ENCODE measurements around the gene YTHDF1. TPM values are rescaled to one million over a fixed set of nuclear protein-coding genes. Genes with fewer than 3 reads are reported as not detected.

The YTHDF1 gene
- total and polyA plus RNA-seq, 2 of the 8 experiments (the other 6 are each of a cell fraction or from before 2014, with no cell fraction given) = 32.8 to 66.0 TPM

DNA sequence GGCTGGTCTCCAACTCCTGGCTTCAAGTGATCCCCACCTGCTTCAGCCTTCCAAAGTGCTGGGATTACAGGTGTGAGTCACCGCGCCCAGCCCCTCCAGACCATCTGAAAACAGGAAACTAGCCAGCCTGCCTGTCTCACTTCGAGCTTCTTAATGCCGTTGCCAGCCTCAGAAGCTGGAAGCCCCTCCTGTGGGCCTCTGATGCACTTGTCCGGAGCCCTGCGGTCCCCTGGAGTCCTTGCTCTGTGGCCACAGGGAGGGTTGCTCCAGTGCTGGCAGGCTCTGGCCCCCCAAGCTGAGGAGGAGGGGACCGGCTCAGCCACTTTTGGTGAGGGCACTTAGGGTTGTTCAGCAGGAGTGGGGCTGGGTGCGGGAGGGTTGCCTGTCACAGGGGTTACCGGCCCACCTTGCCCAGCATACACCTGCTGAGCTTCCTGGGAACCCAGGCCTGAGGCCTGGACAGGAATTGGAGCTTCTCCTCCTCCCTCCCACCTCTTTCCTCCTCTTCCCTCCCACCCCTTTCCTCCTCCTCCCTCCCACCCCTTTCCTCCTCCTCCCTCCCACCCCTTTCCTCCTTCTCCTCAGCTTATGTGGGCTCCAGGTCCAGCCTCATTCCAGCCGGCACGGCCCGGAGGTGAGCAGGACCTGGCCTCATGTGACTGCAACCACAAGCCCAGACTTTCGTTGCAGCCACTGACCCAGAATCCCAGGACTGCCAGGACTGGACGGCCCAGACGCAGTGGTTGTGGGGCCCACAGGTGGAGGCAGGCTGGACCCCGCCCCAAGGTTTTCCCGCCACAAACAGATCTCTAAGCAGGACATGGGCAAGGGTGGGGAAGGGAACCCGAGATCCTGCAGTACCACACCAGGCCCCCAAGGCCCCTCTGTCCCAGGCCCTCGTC lies 10.4 kb upstream of the YTHDF1 start:
- Histone ChIP-seq H3K79me2 (ENCODE audit: control insufficient read depth in 1 of 2, insufficient read depth in 2 of 2, low read length in 2 of 2) (no peaks in the 10 kb centered on the region), H3K4ac (replicated peaks; ENCODE audit: insufficient read length, low read depth, low read length) (no peak overlapping the region), H2AK5ac (ENCODE audit: low read depth, low read length) (no peak overlapping the region), H4K5ac (ENCODE audit: insufficient read length, low read depth, low read length) (no peak overlapping the region), H3K9ac (replicated peaks in 1 of 4; ENCODE audit: extremely low read depth in 1 of 4, low read depth in 3 of 4, low read length in 3 of 4) (no peak overlapping the region), H2BK15ac (ENCODE audit: low read length) (0 out of 2 replicates have a peak overlapping the region, but pooled peaks have one; percentile 92), H3K23me2 (ENCODE audit: low read depth, low read length) (no peaks in the 10 kb centered on the region), H3K23ac (ENCODE audit: insufficient read length) (no peak overlapping the region), H2BK20ac (ENCODE audit: low read length) (no peak overlapping the region), H3K4me3 (ENCODE audit: extremely low read depth in 1 of 4, insufficient read depth in 2 of 4, low read depth in 3 of 4, low read length in 4 of 4) (no peak overlapping the region), H3K4me1 (replicated peaks in 1 of 4; ENCODE audit: control insufficient read depth in 3 of 4, insufficient read depth in 4 of 4, low read length in 3 of 4) (peaks cover 13 to 30% (median 17%) of the 10 kb centered on the region in 4 experiments), H3K27ac (ENCODE audit: low read depth, low read length) (no peak overlapping the region), H3K18ac (ENCODE audit: extremely low read depth, low read length) (no peak overlapping the region; the same call in 1 of the 2 replicates), H2BK12ac (ENCODE audit: low read depth, low read length) (no peak overlapping the region), H4K20me1 (replicated peaks in 1 of 2; ENCODE audit: control insufficient read depth in 1 of 2, insufficient read depth in 2 of 2, low read length in 2 of 2) (no peaks in the 10 kb centered on the region), H3K4me2 (ENCODE audit: insufficient read depth in 1 of 2, low read depth in 2 of 2, low read length in 2 of 2) (no peak overlapping the region), H2BK120ac (replicated peaks; ENCODE audit: low read depth, low read length) (no peak overlapping the region), H3K79me1 (ENCODE audit: low read depth, low read length) (no peaks in the 10 kb centered on the region), H4K91ac (replicated peaks; ENCODE audit: insufficient read length, low read length) (no peak overlapping the region), H3K9me3 (ENCODE audit: insufficient read depth in 2 of 2, low read depth in 1 of 2, low read length in 1 of 2) (no peaks in the 10 kb centered on the region), H3K27me3 (replicated peaks in 1 of 4; ENCODE audit: control insufficient read depth in 3 of 4, extremely low read depth in 1 of 4, insufficient read depth in 3 of 4, low read length in 3 of 4) (no peaks in the 10 kb centered on the region; a peak in 1 of 7 replicates), H2BK5ac (ENCODE audit: low read depth, low read length) (no peak overlapping the region), H3K56ac (replicated peaks; ENCODE audit: insufficient read length, low read depth, low read length) (no peak overlapping the region), H3K36me3 (ENCODE audit: control insufficient read depth in 2 of 4, insufficient read depth in 4 of 4, low read length in 3 of 4) (no peaks in the 10 kb centered on the region), H4K8ac (ENCODE audit: extremely low read depth, insufficient read depth, low read length) (no peak overlapping the region), H3K14ac (ENCODE audit: insufficient read length) (no peak overlapping the region), H2AFZ (ENCODE audit: low read length) (no peak overlapping the region)
- TF ChIP-seq, protein P1, sequence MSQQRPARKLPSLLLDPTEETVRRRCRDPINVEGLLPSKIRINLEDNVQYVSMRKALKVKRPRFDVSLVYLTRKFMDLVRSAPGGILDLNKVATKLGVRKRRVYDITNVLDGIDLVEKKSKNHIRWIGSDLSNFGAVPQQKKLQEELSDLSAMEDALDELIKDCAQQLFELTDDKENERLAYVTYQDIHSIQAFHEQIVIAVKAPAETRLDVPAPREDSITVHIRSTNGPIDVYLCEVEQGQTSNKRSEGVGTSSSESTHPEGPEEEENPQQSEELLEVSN (IDR thresholded peaks at IDR 0.05) = peak; percentile 54; the same call in 1 of the 2 replicates
- no peak for TF ChIP-seq RXRA (IDR thresholded peaks at IDR 0.05; ENCODE audit: insufficient read depth, low read depth, low read length)
- TF ChIP-seq, protein P2, sequence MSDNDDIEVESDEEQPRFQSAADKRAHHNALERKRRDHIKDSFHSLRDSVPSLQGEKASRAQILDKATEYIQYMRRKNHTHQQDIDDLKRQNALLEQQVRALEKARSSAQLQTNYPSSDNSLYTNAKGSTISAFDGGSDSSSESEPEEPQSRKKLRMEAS (IDR thresholded peaks at IDR 0.05) = 0 out of 2 replicates have a peak, but pooled peaks have one; percentile 18
- DNase-seq (ENCODE audit: low read depth in 1 of 2, low spot score in 2 of 2) (no peak), FAIRE-seq (no peak)
- CTCF ChIA-PET (ENCODE audit: partially characterized antibody) = interaction anchor here (0.5 to 5.3 kb wide), 16 partner anchors 11 to 387 kb away, joined by 3 to 199 read pairs (median 43); partner anchors contain the start of genes ARFGAP1, BIRC7, COL20A1 and YTHDF1
- POLR2A ChIA-PET (ENCODE audit: partially characterized antibody) = interaction anchor here (1.1 to 3.3 kb wide), 4 partner anchors 9 to 61 kb away, joined by 3 to 14 read pairs (median 4); partner anchors contain the start of gene BIRC7
- WGBS, 2 experiments (ENCODE audit: extremely low coverage in 1 of 2, insufficient coverage in 1 of 2, insufficient read length in 1 of 2, insufficient replicate concordance in 2 of 2, low coverage in 1 of 2, low lambda C conversion rate in 2 of 2, missing lambda C conversion rate in 1 of 2) = 84% methylated on average over 15 of the region's 19 CpGs; no CpG with 5 or more reads in 1 of the 2 experiments

Measured in H1 (cell line).